ENCODE data around the gene CDC16.
A peak's percentile ranks its signal among the peaks of the same experiment; 100 is the strongest.

CDC16 gene

GRCh38 chr13:114213980-114214379 lies 20.7 kb upstream of the CDC16 start:
- no peak for DNase-seq
- Mint-ChIP-seq H3K27me3 (peaks cover 26 to 35% of the 10 kb centered on the region in 2 donors), H3K4me1 (no peaks in the 10 kb centered on the region), H3K9me3 (no peaks in the 10 kb centered on the region), H3K36me3 (no peaks in the 10 kb centered on the region), H3K4me3 (no peak overlapping the region), H3K27ac (peak overlapping the region; percentile 51)
- no peak for ATAC-seq (replicated peaks)

- H3K27me3 Mint-ChIP-seq: no peaks in the 10 kb centered on the region
- no peaks in the 10 kb centered on the region for H3K9me3 Mint-ChIP-seq
- no peaks in the 10 kb centered on the region for H3K36me3 Mint-ChIP-seq
- peak overlapping the region; percentile 14 for H3K27ac Mint-ChIP-seq
- no peak for DNase-seq
- no peak overlapping the region for H3K4me3 Mint-ChIP-seq
- peaks cover 9 to 24% of the 10 kb centered on the region in 2 donors for H3K4me1 Mint-ChIP-seq
- no peak for ATAC-seq (replicated peaks)
Measured at GRCh38 chr13:114219392-114219791, 15.3 kb upstream of the CDC16 start.

- Mint-ChIP-seq H3K4me3 (peak overlapping the region; percentile 36 to 57), H3K36me3 (no peaks in the 10 kb centered on the region), H3K27me3 (peaks cover 3 to 4% of the 10 kb centered on the region in 2 donors), H3K27ac (peak overlapping the region; percentile 60), H3K4me1 (peaks cover 29 to 50% of the 10 kb centered on the region in 2 donors), H3K9me3 (no peaks in the 10 kb centered on the region)
- DNase-seq (no peak), ATAC-seq (replicated peaks) (peak; percentile 42 to 52)
Measured at GRCh38 chr13:114222461-114222968, 12.2 kb upstream of the CDC16 start.

- H3K27me3 Mint-ChIP-seq: peaks cover 9 to 17% of the 10 kb centered on the region in 2 donors
- no peaks in the 10 kb centered on the region for H3K9me3 Mint-ChIP-seq
- no peak for DNase-seq
- ATAC-seq (replicated peaks): no peak
- H3K4me3 Mint-ChIP-seq: no peak overlapping the region
- H3K36me3 Mint-ChIP-seq: no peaks in the 10 kb centered on the region
- H3K4me1 Mint-ChIP-seq: peaks cover 31 to 52% of the 10 kb centered on the region in 2 donors
- no peak overlapping the region for H3K27ac Mint-ChIP-seq
Measured at GRCh38 chr13:114224201-114224600, 10.5 kb upstream of the CDC16 start.

- Mint-ChIP-seq H3K4me1 (peaks cover 34 to 48% of the 10 kb centered on the region in 2 donors), H3K9me3 (no peaks in the 10 kb centered on the region), H3K27me3 (peaks cover 17 to 31% of the 10 kb centered on the region in 2 donors), H3K4me3 (no peak overlapping the region), H3K27ac (peak overlapping the region; percentile 51), H3K36me3 (no peaks in the 10 kb centered on the region)
- no peak for DNase-seq
- no peak for ATAC-seq (replicated peaks)
Measured at GRCh38 chr13:114225610-114226009, 9.1 kb upstream of the CDC16 start.

- H3K36me3 Mint-ChIP-seq: peaks cover 0 to 1% of the 10 kb centered on the region in 2 donors
- ATAC-seq (replicated peaks): peak; percentile 50 to 61
- DNase-seq: peak; percentile 20
- H3K27ac Mint-ChIP-seq: peak overlapping the region; percentile 51
- peaks cover 34 to 47% of the 10 kb centered on the region in 2 donors for H3K4me1 Mint-ChIP-seq
- peaks cover 21 to 36% of the 10 kb centered on the region in 2 donors for H3K27me3 Mint-ChIP-seq
- no peak overlapping the region for H3K4me3 Mint-ChIP-seq
- no peaks in the 10 kb centered on the region for H3K9me3 Mint-ChIP-seq
Measured at GRCh38 chr13:114226088-114226487, 8.6 kb upstream of the CDC16 start.

- Mint-ChIP-seq H3K27me3 (peaks cover 21 to 43% of the 10 kb centered on the region in 2 donors), H3K4me3 (no peak overlapping the region), H3K4me1 (peaks cover 32 to 41% of the 10 kb centered on the region in 2 donors), H3K27ac (no peak overlapping the region), H3K9me3 (no peaks in the 10 kb centered on the region), H3K36me3 (peaks cover 0 to 1% of the 10 kb centered on the region in 2 donors)
- DNase-seq (peak; percentile 82), ATAC-seq (replicated peaks) (peak; percentile 85 to 87)
Measured at GRCh38 chr13:114226699-114227323, 7.9 kb upstream of the CDC16 start.

GRCh38 chr13:114227528-114227927 lies 7.2 kb upstream of the CDC16 start:
- Mint-ChIP-seq H3K27me3 (peaks cover 21 to 46% of the 10 kb centered on the region in 2 donors), H3K36me3 (peaks cover 0 to 1% of the 10 kb centered on the region in 2 donors), H3K9me3 (no peaks in the 10 kb centered on the region), H3K4me1 (peaks cover 27 to 41% of the 10 kb centered on the region in 2 donors), H3K4me3 (no peak overlapping the region), H3K27ac (no peak overlapping the region)
- DNase-seq (no peak), ATAC-seq (replicated peaks) (no peak)

- H3K4me3 Mint-ChIP-seq: no peak overlapping the region
- no peak for DNase-seq
- no peak for ATAC-seq (replicated peaks)
- no peak overlapping the region for H3K27ac Mint-ChIP-seq
- peaks cover 25 to 37% of the 10 kb centered on the region in 2 donors for H3K4me1 Mint-ChIP-seq
- H3K9me3 Mint-ChIP-seq: no peaks in the 10 kb centered on the region
- peaks cover 21 to 46% of the 10 kb centered on the region in 2 donors for H3K27me3 Mint-ChIP-seq
- peaks cover 0 to 1% of the 10 kb centered on the region in 2 donors for H3K36me3 Mint-ChIP-seq
Measured at GRCh38 chr13:114228176-114228575, 6.5 kb upstream of the CDC16 start.

- Mint-ChIP-seq H3K27ac (no peak overlapping the region), H3K4me3 (no peak overlapping the region), H3K9me3 (peaks cover 5 to 6% of the 10 kb centered on the region in 2 donors), H3K27me3 (peaks cover 21 to 46% of the 10 kb centered on the region in 2 donors), H3K36me3 (peaks cover 3 to 4% of the 10 kb centered on the region in 2 donors), H3K4me1 (peaks cover 28 to 41% of the 10 kb centered on the region in 2 donors)
- ATAC-seq (replicated peaks): no peak
- no peak for DNase-seq
Measured at GRCh38 chr13:114229506-114229905, 5.2 kb upstream of the CDC16 start.

- DNase-seq (no peak), ATAC-seq (replicated peaks) (no peak)
- Mint-ChIP-seq H3K9me3 (peaks cover 6 to 7% of the 10 kb centered on the region in 2 donors), H3K4me1 (peaks cover 25 to 39% of the 10 kb centered on the region in 2 donors), H3K4me3 (no peak overlapping the region), H3K27me3 (peaks cover 21 to 46% of the 10 kb centered on the region in 2 donors), H3K27ac (no peak overlapping the region), H3K36me3 (peaks cover 4% of the 10 kb centered on the region in 2 donors)
Measured at GRCh38 chr13:114230117-114230516, 4.6 kb upstream of the CDC16 start.

- H3K4me3 Mint-ChIP-seq: no peak overlapping the region
- H3K27ac Mint-ChIP-seq: no peak overlapping the region
- peaks cover 26 to 40% of the 10 kb centered on the region in 2 donors for H3K4me1 Mint-ChIP-seq
- DNase-seq (no peak), ATAC-seq (replicated peaks) (no peak)
- peaks cover 21 to 46% of the 10 kb centered on the region in 2 donors for H3K27me3 Mint-ChIP-seq
- H3K36me3 Mint-ChIP-seq: peaks cover 4% of the 10 kb centered on the region in 2 donors
- H3K9me3 Mint-ChIP-seq: peaks cover 6 to 7% of the 10 kb centered on the region in 2 donors
Measured at GRCh38 chr13:114230575-114230974, 4.1 kb upstream of the CDC16 start.

GRCh38 chr13:114231886-114232285 lies 2.8 kb upstream of the CDC16 start:
- ATAC-seq (replicated peaks) (no peak), DNase-seq (no peak)
- Mint-ChIP-seq H3K27me3 (peaks cover 21 to 46% of the 10 kb centered on the region in 2 donors), H3K27ac (no peak overlapping the region), H3K4me3 (no peak overlapping the region), H3K9me3 (peaks cover 6 to 7% of the 10 kb centered on the region in 2 donors), H3K36me3 (peaks cover 4% of the 10 kb centered on the region in 2 donors), H3K4me1 (peaks cover 19 to 33% of the 10 kb centered on the region in 2 donors)

GRCh38 chr13:114234266-114234644 lies 442 bp upstream of the CDC16 start:
- Mint-ChIP-seq H3K27me3 (peaks cover 11 to 28% of the 10 kb centered on the region in 2 donors), H3K27ac (peak overlapping the region; percentile 94), H3K9me3 (peaks cover 6 to 7% of the 10 kb centered on the region in 2 donors), H3K36me3 (peaks cover 11 to 14% of the 10 kb centered on the region in 2 donors), H3K4me1 (peaks cover 17 to 25% of the 10 kb centered on the region in 2 donors), H3K4me3 (peak overlapping the region; percentile 86 to 95)
- no peak for ATAC-seq (replicated peaks)
- no peak for DNase-seq

- peaks cover 14 to 25% of the 10 kb centered on the region in 2 donors for H3K4me1 Mint-ChIP-seq
- peaks cover 6 to 7% of the 10 kb centered on the region in 2 donors for H3K9me3 Mint-ChIP-seq
- H3K4me3 Mint-ChIP-seq: peak overlapping the region; percentile 86 to 95
- H3K27ac Mint-ChIP-seq: peak overlapping the region; percentile 94
- peaks cover 11 to 17% of the 10 kb centered on the region in 2 donors for H3K36me3 Mint-ChIP-seq
- ATAC-seq (replicated peaks) (no peak), DNase-seq (no peak)
- peaks cover 3 to 14% of the 10 kb centered on the region in 2 donors for H3K27me3 Mint-ChIP-seq
Measured at GRCh38 chr13:114235697-114236096, 1.0 kb downstream of the CDC16 start.
